SJCRH30 (cell line): Measurements from ENCODE around the gene SLC19A1. TPM values are rescaled to one million over a fixed set of nuclear protein-coding genes. Genes with fewer than 3 reads are reported as not detected.
A peak's percentile ranks its signal among the peaks of the same experiment; 100 is the strongest.

Experiments
- DNase-seq, 2 experiments: peaks; one replicate each; pipeline ENCODE4 v3.0.0-alpha.2; 2015 to 2020
- H3K27ac ChIP-seq: fragments of 250-450 bp; sonication (Bioruptor Pico); 2 replicates; pipeline ENCODE4 v1.5.1; 2020; ENCODE audit warnings: mild to moderate bottlenecking, moderate library complexity
- H3K27me3 ChIP-seq: fragments of 250-450 bp; sonication (Bioruptor Pico); 2 replicates; pipeline ENCODE4 v1.5.1; 2020; ENCODE audit warnings: mild to moderate bottlenecking, moderate library complexity
- H3K36me3 ChIP-seq: fragments of 250-450 bp; sonication (Bioruptor Pico); 2 replicates; pipeline ENCODE4 v1.5.1; 2020; ENCODE audit warnings: mild to moderate bottlenecking, moderate library complexity
- H3K4me1 ChIP-seq: fragments of 250-450 bp; sonication (Bioruptor Pico); 2 replicates; pipeline ENCODE4 v1.5.1; 2020; ENCODE audit warnings: mild to moderate bottlenecking, moderate library complexity
- H3K4me3 ChIP-seq: fragments of 250-450 bp; sonication (Bioruptor Pico); 2 replicates; pipeline ENCODE4 v1.5.1; 2020; ENCODE audit warnings: mild to moderate bottlenecking, moderate library complexity
- H3K9me3 ChIP-seq: fragments of 250-450 bp; sonication (Bioruptor Pico); replicated peaks from 2 replicates; pipeline ENCODE4 v1.5.1; 2020; ENCODE audit warnings: mild to moderate bottlenecking, moderate library complexity
- total RNA-seq: library from RNA; depleted of rRNA; stranded (reverse); fragments of >200 nt; shearing (Covaris generic); gene quantifications from 2 replicates; pipeline ENCODE4 v1.2.3, GENCODE V29; 2014

Gene SLC19A1
- total RNA-seq, 1 experiment from 2014 or later, result 27.6 TPM

DNA sequence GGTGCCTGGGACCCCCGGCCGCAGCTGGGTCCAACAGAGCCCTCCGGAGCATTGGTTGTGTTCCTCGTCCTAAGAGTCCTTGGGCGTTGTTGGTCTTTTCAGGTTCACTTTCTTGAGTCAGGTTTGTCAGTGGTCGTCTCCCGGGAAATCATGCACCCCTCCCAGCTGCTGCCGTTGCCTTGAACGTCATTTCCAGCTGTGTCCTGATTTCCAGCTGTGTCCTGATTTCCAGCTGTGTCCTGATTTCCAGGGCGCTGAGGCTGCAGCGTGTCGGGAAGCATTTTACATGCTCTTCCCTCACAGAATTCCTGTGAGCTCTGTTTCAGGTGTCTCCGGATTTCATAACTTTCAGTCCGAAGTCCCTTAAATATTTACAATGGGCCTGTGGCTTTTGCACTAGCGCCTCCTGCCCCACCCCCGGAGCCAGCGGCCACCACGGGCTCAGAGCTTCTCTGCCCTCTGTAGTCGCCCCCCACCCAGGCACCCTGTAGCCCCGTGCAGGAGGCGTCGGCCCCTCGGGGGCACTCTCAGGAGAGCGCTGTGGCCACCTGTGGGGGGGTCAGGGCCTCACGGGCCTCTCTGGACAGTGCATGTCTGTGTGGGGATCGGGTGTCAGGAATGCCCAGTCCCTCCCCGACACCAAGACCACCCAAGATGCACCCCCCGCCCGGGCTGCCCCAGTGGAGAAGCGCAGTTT lies 70.6 kb downstream of the SLC19A1 start:
- peak; percentile 56 to 63 for DNase-seq

GRCh38 chr21:45470773-45471524 lies 71.3 kb downstream of the SLC19A1 start:
- Histone ChIP-seq H3K4me1 (peaks cover 28% of the 10 kb centered on the region), H3K9me3 (no peaks in the 10 kb centered on the region), H3K27ac (no peak overlapping the region), H3K36me3 (no peaks in the 10 kb centered on the region), H3K27me3 (no peaks in the 10 kb centered on the region), H3K4me3 (no peak overlapping the region)
- DNase-seq, result no peak

More for the DNA sequence above, 70.6 kb downstream of the SLC19A1 start:
- Histone ChIP-seq H3K9me3 (no peaks in the 10 kb centered on the region), H3K27me3 (no peaks in the 10 kb centered on the region), H3K27ac (no peak overlapping the region), H3K4me3 (no peak overlapping the region), H3K4me1 (peaks cover 22% of the 10 kb centered on the region), H3K36me3 (no peaks in the 10 kb centered on the region)

GRCh38 chr21:45470087-45470515 lies 72.1 kb downstream of the SLC19A1 start:
- no peak for DNase-seq
- Histone ChIP-seq H3K4me1 (peaks cover 28% of the 10 kb centered on the region), H3K36me3 (no peaks in the 10 kb centered on the region), H3K9me3 (no peaks in the 10 kb centered on the region), H3K27ac (no peak overlapping the region), H3K27me3 (no peaks in the 10 kb centered on the region), H3K4me3 (no peak overlapping the region)

DNA sequence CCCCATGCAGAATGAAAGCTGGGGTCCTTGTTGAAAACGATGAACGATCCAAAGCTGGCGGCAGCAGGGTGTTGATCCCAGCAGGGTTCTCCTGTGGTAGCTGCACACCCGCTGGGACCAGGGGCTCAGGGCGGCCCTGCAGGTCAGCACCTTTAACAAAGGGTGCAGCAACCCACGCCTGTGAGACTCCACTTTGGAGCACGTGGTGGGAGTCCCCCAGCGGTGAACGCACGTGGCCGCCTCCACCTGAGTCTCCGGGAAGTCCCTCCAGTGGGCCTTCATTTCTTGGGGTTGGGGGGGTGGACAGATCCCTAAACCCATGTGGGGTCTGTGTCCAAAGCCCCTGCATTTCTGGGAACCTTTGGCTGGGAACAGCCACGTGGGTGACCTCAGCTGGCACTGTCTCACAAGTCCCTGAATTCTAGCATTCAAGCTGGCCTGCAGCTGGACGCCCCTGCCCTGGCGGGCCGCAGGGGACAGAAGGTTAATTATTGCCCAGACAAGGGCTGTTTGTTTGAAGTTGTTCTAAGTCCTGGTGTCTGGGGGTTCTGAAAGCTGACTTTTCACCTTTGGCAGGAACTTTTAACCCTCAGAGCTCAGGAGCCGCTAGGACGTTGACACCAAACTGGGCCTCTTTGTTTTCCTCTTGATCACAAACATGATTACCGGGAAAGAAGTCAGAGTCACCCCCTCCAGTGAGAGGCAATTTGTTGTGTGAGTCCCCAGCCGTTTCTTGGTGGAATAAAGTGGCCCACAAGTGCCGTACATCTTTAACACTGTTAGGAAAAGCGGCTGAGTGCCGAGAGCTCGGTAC lies 72.8 kb downstream of the SLC19A1 start:
- H3K4me1 ChIP-seq, result peaks cover 28% of the 10 kb centered on the region
- no peaks in the 10 kb centered on the region for H3K27me3 ChIP-seq
- no peak overlapping the region for H3K27ac ChIP-seq
- no peak for DNase-seq
- no peaks in the 10 kb centered on the region for H3K36me3 ChIP-seq
- H3K9me3 ChIP-seq, result no peaks in the 10 kb centered on the region
- H3K4me3 ChIP-seq, result no peak overlapping the region

GRCh38 chr21:45468971-45469272 lies 73.3 kb downstream of the SLC19A1 start:
- DNase-seq, result no peak
- H3K27ac ChIP-seq, result no peak overlapping the region
- peaks cover 28% of the 10 kb centered on the region for H3K4me1 ChIP-seq
- no peaks in the 10 kb centered on the region for H3K9me3 ChIP-seq
- no peak overlapping the region for H3K4me3 ChIP-seq
- H3K27me3 ChIP-seq, result no peaks in the 10 kb centered on the region
- H3K36me3 ChIP-seq, result no peaks in the 10 kb centered on the region

DNA sequence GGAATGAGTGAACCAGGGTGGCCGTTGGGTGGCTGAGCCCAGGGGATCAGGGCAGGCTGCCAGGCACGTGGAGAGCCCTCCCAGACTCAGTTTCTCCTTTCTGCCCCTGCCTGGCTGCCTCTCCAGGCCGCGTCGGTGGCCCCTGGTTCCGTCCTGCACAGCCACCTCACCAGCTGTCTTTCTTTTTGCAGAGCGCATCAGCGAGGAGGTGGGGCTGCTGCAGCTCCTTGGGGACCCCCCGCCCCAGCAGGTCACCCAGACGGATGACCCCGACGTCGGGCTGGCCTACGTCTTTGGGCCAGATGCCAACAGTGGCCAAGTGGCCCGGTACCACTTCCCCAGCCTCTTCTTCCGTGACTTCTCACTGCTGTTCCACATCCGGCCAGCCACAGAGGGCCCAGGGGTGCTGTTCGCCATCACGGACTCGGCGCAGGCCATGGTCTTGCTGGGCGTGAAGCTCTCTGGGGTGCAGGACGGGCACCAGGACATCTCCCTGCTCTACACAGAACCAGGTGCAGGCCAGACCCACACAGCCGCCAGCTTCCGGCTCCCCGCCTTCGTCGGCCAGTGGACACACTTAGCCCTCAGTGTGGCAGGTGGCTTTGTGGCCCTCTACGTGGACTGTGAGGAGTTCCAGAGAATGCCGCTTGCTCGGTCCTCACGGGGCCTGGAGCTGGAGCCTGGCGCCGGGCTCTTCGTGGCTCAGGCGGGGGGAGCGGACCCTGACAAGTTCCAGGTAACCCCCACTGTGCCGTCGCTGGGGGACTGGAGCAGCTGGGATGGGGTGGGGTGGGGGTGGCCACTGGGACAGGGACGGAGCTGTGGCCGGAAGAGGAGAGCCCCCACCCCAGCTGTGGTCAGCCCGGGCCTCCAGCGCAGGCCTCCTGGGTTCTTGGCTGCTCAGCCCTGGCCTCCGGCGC lies 73.9 kb downstream of the SLC19A1 start:
- Histone ChIP-seq H3K4me3 (no peak overlapping the region), H3K27ac (no peak overlapping the region), H3K27me3 (no peaks in the 10 kb centered on the region), H3K4me1 (peaks cover 28% of the 10 kb centered on the region), H3K36me3 (no peaks in the 10 kb centered on the region), H3K9me3 (no peaks in the 10 kb centered on the region)
- DNase-seq, result no peak

DNA sequence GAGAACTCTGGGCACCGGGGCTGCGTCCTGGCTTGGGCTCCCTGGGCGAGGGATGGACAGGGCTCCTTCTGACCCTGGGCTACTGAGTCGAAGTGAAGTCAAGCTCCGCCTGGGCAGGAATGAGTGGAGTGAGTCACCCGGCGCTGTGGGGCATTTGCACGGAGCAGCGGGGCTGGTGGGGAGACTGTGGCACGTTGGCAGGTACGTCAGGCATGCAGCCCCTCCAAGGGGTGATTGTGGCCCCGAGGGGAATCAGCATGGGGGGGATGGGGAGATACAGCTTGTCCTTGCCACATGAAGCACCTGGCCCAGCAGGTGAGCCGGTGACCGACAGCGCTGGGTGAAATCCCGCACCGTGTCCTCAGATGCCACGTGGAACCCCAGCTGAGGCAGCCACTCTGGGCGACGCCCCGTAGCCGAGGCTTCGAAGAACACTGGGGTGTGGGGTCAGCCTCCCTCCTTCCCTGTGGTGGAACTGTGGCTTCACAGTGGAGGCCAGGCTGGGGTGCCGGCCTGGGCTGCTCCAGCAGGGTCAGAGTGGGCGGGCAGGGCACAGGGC lies 74.9 kb downstream of the SLC19A1 start:
- Histone ChIP-seq H3K9me3 (no peaks in the 10 kb centered on the region), H3K27me3 (no peaks in the 10 kb centered on the region), H3K27ac (peak overlapping the region; percentile 41), H3K4me3 (no peak overlapping the region), H3K36me3 (no peaks in the 10 kb centered on the region), H3K4me1 (peaks cover 25% of the 10 kb centered on the region)
- no peak for DNase-seq

DNA sequence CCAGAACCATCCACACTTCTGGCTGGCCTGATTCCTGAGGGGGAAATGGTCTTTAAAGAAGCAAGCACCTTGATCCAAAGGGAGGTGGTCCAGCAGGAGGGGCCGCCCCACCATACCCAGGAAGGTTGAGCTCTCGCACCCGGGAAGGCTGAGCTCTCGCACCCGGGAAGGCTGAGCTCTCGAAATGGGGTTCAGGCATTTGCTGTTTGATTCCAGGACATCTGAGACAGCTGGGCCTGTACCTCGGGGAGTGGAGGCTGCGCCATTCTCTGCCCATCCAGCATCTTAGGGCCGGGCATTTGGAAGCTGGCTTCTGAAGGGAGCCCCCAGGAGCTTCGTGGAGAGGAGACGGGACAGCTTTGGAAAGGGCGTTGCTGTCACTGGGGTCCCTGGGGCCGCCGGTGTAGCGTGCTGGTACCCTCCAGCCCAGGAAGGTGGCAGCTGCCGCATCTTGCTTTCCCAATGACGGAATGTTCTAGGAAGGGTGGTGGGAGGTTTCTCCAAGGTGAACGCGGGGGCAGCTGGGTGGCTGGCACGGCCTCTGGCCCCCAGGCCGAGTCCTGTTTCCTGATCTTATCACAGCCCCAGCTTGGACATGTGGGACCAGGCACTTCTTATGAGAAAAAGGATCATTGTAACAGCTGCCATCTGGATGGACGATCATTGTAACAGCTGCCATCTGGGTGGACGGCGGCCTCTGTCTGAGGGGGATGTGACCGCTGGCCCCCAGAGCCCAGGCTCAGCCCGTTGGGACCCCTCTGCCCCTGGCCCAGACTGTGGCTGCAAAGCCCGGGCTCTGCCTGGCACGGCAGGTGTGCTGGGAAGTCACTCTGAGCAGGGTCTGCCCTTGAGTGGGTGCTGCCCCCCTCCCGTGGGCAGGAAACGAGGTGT lies 75.7 kb downstream of the SLC19A1 start:
- Histone ChIP-seq H3K4me1 (peaks cover 20% of the 10 kb centered on the region), H3K27ac (peak overlapping the region; percentile 41), H3K36me3 (no peaks in the 10 kb centered on the region), H3K9me3 (no peaks in the 10 kb centered on the region; the same call in 1 of the 2 replicates), H3K4me3 (no peak overlapping the region), H3K27me3 (no peaks in the 10 kb centered on the region)
- DNase-seq, result peak; percentile 57 to 75

DNA sequence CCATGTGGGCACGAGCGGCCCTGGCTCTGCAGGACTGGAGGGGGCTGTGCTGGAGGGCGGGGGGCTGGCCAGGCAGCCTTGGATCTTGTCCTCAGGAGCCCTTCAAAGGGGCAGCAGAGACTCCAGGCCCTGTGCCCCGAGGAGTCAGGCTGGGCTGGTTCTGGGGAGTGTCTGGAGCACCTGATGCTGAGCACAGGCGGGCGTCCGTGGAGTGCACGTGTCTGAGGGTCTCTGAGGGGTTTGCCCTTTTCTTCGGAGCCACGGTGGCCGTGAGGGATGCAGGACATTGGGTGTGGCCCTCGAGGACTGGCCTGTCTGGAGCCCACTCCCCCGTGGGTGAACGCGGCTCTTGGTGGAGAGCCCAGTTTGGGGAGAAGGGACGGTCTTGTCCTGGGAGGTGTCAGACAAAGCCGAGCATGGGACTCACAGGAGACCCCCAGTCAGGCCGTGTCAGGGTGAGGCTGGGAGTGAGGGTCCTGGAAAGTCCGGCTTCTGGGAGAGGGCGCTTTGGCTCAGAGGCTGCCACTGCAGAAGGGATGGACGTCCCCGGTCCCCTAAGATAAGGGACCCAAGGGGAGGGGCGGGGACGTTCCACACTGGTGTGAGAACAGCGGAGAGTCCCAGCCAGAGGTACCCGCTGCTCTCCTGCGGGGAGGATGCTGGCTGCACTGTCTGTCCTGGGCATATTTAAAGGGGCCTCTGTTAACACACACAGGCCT lies 76.5 kb downstream of the SLC19A1 start:
- Histone ChIP-seq H3K27ac (no peak overlapping the region), H3K9me3 (peaks cover under 1% of the 10 kb centered on the region; the same call in 1 of the 2 replicates), H3K4me3 (no peak overlapping the region), H3K36me3 (no peaks in the 10 kb centered on the region), H3K4me1 (peaks cover 15% of the 10 kb centered on the region), H3K27me3 (no peaks in the 10 kb centered on the region)
- DNase-seq, result no peak

DNA sequence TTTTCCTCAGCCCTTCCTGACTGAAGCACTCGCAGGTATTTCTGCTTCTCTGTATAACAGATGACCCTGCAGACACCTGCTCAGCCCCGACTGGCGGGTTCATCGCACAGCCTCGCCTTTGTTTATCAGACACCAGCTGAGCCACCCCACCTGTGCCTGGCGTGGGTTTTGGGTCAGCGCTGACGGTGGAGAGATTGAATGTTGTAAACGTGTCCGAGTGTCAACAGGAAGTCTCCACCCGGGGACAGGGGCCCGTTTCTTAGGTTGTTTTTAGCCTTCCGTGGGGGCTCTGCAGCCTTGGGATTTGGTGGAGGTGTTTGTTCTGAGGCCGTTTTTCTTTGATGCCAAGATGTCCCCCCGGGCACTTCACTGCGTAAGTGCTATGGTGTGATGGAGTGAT lies 77.1 kb downstream of the SLC19A1 start:
- H3K27me3 ChIP-seq, result no peaks in the 10 kb centered on the region
- peaks cover 12% of the 10 kb centered on the region for H3K4me1 ChIP-seq
- H3K36me3 ChIP-seq, result no peaks in the 10 kb centered on the region
- peaks cover 3% of the 10 kb centered on the region; the same call in 1 of the 2 replicates for H3K9me3 ChIP-seq
- H3K4me3 ChIP-seq, result no peak overlapping the region
- H3K27ac ChIP-seq, result no peak overlapping the region
- DNase-seq, result no peak

DNA sequence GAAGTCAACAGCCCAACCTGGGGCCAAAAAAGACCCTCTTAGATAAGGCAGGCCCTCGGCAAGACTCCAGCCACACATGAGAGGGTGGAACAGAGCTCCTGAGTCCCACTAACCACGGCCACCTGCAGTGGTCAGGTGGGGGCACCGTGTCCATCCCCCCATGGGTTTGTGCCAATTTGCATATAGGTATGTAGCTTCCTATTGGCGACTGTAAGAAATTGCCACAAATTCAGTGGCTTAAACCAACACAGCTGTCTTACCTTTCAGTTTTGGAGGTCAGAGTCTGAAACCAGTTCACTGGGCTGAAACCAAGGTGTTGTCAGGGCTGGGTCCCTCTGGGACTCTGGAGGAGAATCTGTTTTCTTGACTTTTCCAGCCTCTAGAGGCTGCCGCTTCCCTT lies 77.9 kb downstream of the SLC19A1 start:
- H3K27ac ChIP-seq, result no peak overlapping the region
- DNase-seq, result no peak
- no peaks in the 10 kb centered on the region for H3K27me3 ChIP-seq
- peaks cover 12% of the 10 kb centered on the region for H3K4me1 ChIP-seq
- no peaks in the 10 kb centered on the region for H3K36me3 ChIP-seq
- peaks cover 3% of the 10 kb centered on the region; the same call in 1 of the 2 replicates for H3K9me3 ChIP-seq
- no peak overlapping the region for H3K4me3 ChIP-seq

DNA sequence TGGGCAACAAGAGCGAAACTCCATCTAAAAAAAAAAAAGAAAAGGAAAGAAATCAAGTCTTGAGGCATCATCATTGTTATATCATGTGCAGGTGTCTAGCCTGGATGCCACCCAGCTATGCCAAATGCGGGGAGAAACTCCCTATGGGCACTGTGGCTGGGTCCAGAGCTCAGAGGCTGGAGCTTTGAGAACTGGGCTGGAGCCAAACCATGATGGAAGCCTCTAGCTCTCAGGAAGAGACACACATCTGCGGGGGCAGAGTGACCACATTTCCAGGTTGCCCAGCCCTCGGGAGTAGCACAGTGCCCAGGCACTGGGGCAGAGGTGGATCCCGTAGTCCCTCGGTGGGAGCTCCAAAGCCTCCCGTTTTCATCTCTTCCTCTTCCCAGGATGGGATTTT lies 78.4 kb downstream of the SLC19A1 start:
- no peak for DNase-seq
- H3K9me3 ChIP-seq, result peaks cover 3% of the 10 kb centered on the region; the same call in 1 of the 2 replicates
- no peak overlapping the region for H3K27ac ChIP-seq
- peaks cover 12% of the 10 kb centered on the region for H3K4me1 ChIP-seq
- H3K36me3 ChIP-seq, result no peaks in the 10 kb centered on the region
- no peak overlapping the region for H3K4me3 ChIP-seq
- no peaks in the 10 kb centered on the region for H3K27me3 ChIP-seq
